GM23338 (cell line): ENCODE results near the gene WBP2.

Experiments
- CREB1 ChIP-seq: fragments of 250-450 bp; sonication (Bioruptor Pico); IDR thresholded peaks from 2 replicates; pipeline ENCODE4 v1.5.0; 2020; ENCODE audit warnings: low read depth, mild to moderate bottlenecking, moderate library complexity
- EZH2 ChIP-seq: fragments of 200-600 bp; sonication (generic); IDR thresholded peaks from one replicate; pipeline ENCODE4 v1.8.0; 2017; ENCODE audit warnings: antibody characterized with exemption, mild to moderate bottlenecking, low read depth; ENCODE audit not compliant: unreplicated experiment
- EZH2phosphoT487 ChIP-seq: fragments of 200-600 bp; sonication (generic); IDR thresholded peaks from one replicate; pipeline ENCODE4 v1.8.1; 2018; ENCODE audit warnings: antibody characterized with exemption; ENCODE audit not compliant: unreplicated experiment
- JUNB ChIP-seq: IDR thresholded peaks from one replicate; pipeline ENCODE4 v1.6.1; 2016; ENCODE audit warnings: antibody characterized with exemption; ENCODE audit not compliant: unreplicated experiment
- NANOG ChIP-seq: IDR thresholded peaks from 2 replicates; pipeline ENCODE4 v1.6.1; 2016; ENCODE audit warnings: antibody characterized with exemption, borderline replicate concordance
- POLR2AphosphoS5 ChIP-seq: IDR thresholded peaks from 2 replicates; pipeline ENCODE4 v1.6.1; 2016; ENCODE audit warnings: antibody characterized with exemption, low read depth
- REST ChIP-seq: IDR thresholded peaks from one replicate; pipeline ENCODE4 v1.6.1; 2018; ENCODE audit warnings: antibody characterized with exemption; ENCODE audit not compliant: unreplicated experiment
- ZNF114 ChIP-seq: fragments of 250-450 bp; sonication (Bioruptor Pico); IDR thresholded peaks from 2 replicates; pipeline ENCODE4 v1.5.0; 2020; ENCODE audit warnings: mild to moderate bottlenecking, moderate library complexity
- ZNF331 ChIP-seq: fragments of 250-450 bp; sonication (Bioruptor Pico); IDR thresholded peaks from 2 replicates; pipeline ENCODE4 v1.5.0; 2020; ENCODE audit warnings: low read depth, mild to moderate bottlenecking, moderate library complexity
- TF ChIP-seq, protein P1 (sequence below), 2 experiments: fragments of 200-600 bp in 1 of 2; sonication (generic) in 1 of 2; conservative IDR thresholded peaks; 2 replicates each; pipeline versions ENCODE4 v1.5.1 to v1.6.1; 2016 to 2017; ENCODE audit warnings: antibody characterized with exemption in 2 of 2, low read depth in 2 of 2, mild to moderate bottlenecking in 2 of 2, moderate library complexity in 1 of 2
- TF ChIP-seq, protein P2 (sequence below): IDR thresholded peaks from 2 replicates; pipeline ENCODE4 v1.6.1; 2016; ENCODE audit warnings: antibody characterized with exemption

DNA sequence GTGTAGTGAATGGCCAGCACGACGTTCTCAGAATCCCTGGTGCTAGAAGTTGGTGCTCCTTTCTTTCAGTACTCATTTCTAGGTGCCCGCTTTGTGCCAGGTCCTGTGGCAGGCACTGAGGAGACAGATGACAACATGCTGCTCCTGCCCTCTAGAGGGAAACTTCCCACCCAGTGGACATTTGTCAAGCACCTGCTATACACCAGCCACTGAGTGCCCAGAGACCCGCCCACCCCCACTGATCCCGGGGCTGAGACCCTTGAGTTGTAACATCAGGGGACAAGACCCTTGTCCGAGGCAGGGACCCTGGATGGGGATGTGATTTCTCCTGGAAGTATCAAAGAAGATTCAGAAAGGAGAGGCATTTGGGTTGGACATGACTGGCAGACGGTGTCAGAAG is 36.0 kb downstream of the WBP2 start:
- no peak for TF ChIP-seq EZH2
- TF ChIP-seq, protein P1, sequence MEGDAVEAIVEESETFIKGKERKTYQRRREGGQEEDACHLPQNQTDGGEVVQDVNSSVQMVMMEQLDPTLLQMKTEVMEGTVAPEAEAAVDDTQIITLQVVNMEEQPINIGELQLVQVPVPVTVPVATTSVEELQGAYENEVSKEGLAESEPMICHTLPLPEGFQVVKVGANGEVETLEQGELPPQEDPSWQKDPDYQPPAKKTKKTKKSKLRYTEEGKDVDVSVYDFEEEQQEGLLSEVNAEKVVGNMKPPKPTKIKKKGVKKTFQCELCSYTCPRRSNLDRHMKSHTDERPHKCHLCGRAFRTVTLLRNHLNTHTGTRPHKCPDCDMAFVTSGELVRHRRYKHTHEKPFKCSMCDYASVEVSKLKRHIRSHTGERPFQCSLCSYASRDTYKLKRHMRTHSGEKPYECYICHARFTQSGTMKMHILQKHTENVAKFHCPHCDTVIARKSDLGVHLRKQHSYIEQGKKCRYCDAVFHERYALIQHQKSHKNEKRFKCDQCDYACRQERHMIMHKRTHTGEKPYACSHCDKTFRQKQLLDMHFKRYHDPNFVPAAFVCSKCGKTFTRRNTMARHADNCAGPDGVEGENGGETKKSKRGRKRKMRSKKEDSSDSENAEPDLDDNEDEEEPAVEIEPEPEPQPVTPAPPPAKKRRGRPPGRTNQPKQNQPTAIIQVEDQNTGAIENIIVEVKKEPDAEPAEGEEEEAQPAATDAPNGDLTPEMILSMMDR (conservative IDR thresholded peaks at IDR 0.05; ENCODE audit: low read depth in 2 of 2): no peak
- TF ChIP-seq REST: no peak
- TF ChIP-seq ZNF114 (CRISPR knock-in tag): no peak
- no peak for TF ChIP-seq ZNF331 (CRISPR knock-in tag)
- TF ChIP-seq EZH2phosphoT487: no peak
- TF ChIP-seq POLR2AphosphoS5: no peak
- TF ChIP-seq CREB1 (CRISPR knock-in tag): no peak
- no peak for TF ChIP-seq JUNB
- TF ChIP-seq, protein P2, sequence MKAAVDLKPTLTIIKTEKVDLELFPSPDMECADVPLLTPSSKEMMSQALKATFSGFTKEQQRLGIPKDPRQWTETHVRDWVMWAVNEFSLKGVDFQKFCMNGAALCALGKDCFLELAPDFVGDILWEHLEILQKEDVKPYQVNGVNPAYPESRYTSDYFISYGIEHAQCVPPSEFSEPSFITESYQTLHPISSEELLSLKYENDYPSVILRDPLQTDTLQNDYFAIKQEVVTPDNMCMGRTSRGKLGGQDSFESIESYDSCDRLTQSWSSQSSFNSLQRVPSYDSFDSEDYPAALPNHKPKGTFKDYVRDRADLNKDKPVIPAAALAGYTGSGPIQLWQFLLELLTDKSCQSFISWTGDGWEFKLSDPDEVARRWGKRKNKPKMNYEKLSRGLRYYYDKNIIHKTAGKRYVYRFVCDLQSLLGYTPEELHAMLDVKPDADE: no peak
- TF ChIP-seq NANOG: no peak
